ENCODE measurements around the gene MRGPRX4. TPM values are rescaled to one million over a fixed set of nuclear protein-coding genes. Genes with fewer than 3 reads are reported as not detected.
"Not testable (repeated sequence)": the region's sequence is repeated elsewhere in the genome, so short reads cannot be mapped to it uniquely, and the experiment has no call there.

MRGPRX4 gene
- total RNA-seq (2014; rRNA removed; shearing (Covaris generic); ENCODE audit: low replicate concordance) = not detected in 2 replicates

GRCh38 chr11:18172666-18173065, at the start of gene MRGPRX4:
MRGPRX4 (plus strand) TSS chr11:18172837; CDS start chr11:18173257, 420 bp downstream.
- H3K4me3 ChIP-seq = no peak within 1 kb of the TSS
- H3K9me3 ChIP-seq = no peaks in the 10 kb centered on the region
- no peaks in the 10 kb centered on the region for H3K27me3 ChIP-seq
- DNase-seq = no peak
- H3K36me3 ChIP-seq = no peaks in the 10 kb centered on the region

- H3K4me3 ChIP-seq, DNase-seq, H3K9me3 ChIP-seq, H3K27me3 ChIP-seq, H3K36me3 ChIP-seq: not testable (repeated sequence)
Measured at GRCh38 chr11:18131115-18131514, 41.5 kb upstream of the MRGPRX4 start.

- Histone ChIP-seq H3K9me3 (no peaks in the 10 kb centered on the region), H3K4me3 (no peak within 1 kb of the TSS), H3K36me3 (no peaks in the 10 kb centered on the region), H3K27me3 (no peaks in the 10 kb centered on the region)
- no peak for DNase-seq
Measured at GRCh38 chr11:18132341-18132740, 40.3 kb upstream of the MRGPRX4 start, which contains the start of gene MRGPRX3. MRGPRX3 (plus strand) TSS chr11:18132571; CDS start chr11:18137203, 4,632 bp downstream.

- Histone ChIP-seq H3K4me3 (no peak overlapping the region), H3K9me3 (no peaks in the 10 kb centered on the region), H3K27me3 (no peaks in the 10 kb centered on the region), H3K36me3 (no peaks in the 10 kb centered on the region)
- DNase-seq = no peak
Measured at GRCh38 chr11:18135308-18135707, 37.3 kb upstream of the MRGPRX4 start.

GRCh38 chr11:18137186-18137800, 35.3 kb upstream of the MRGPRX4 start:
- Histone ChIP-seq H3K36me3 (no peaks in the 10 kb centered on the region), H3K9me3 (no peaks in the 10 kb centered on the region), H3K27me3 (no peaks in the 10 kb centered on the region), H3K4me3 (no peak overlapping the region)
- DNase-seq = no peak

GRCh38 chr11:18140145-18140544, 32.5 kb upstream of the MRGPRX4 start:
- no peak for DNase-seq
- Histone ChIP-seq H3K9me3 (no peaks in the 10 kb centered on the region), H3K36me3 (no peaks in the 10 kb centered on the region), H3K27me3 (no peaks in the 10 kb centered on the region), H3K4me3 (no peak overlapping the region)

- H3K9me3 ChIP-seq = no peaks in the 10 kb centered on the region
- DNase-seq = no peak
- H3K36me3 ChIP-seq = no peaks in the 10 kb centered on the region
- H3K27me3 ChIP-seq = peaks cover 8% of the 10 kb centered on the region; the same call in 1 of the 2 replicates
- no peak overlapping the region for H3K4me3 ChIP-seq
Measured at GRCh38 chr11:18144243-18144642, 28.4 kb upstream of the MRGPRX4 start.

- no peaks in the 10 kb centered on the region for H3K9me3 ChIP-seq
- peaks cover 8% of the 10 kb centered on the region; the same call in 1 of the 2 replicates for H3K27me3 ChIP-seq
- H3K4me3 ChIP-seq = no peak overlapping the region
- DNase-seq = no peak
- H3K36me3 ChIP-seq = no peaks in the 10 kb centered on the region
Measured at GRCh38 chr11:18145025-18145424, 27.6 kb upstream of the MRGPRX4 start.

- Histone ChIP-seq H3K9me3 (no peaks in the 10 kb centered on the region), H3K4me3 (no peak overlapping the region), H3K27me3 (peaks cover 8% of the 10 kb centered on the region; the same call in 1 of the 2 replicates), H3K36me3 (no peaks in the 10 kb centered on the region)
- no peak for DNase-seq
Measured at GRCh38 chr11:18145837-18146236, 26.8 kb upstream of the MRGPRX4 start.

GRCh38 chr11:18151581-18151980, 21.1 kb upstream of the MRGPRX4 start:
- no peak overlapping the region for H3K4me3 ChIP-seq
- H3K9me3 ChIP-seq = no peaks in the 10 kb centered on the region
- DNase-seq = no peak
- H3K36me3 ChIP-seq = no peaks in the 10 kb centered on the region
- H3K27me3 ChIP-seq = peaks cover 8% of the 10 kb centered on the region; the same call in 1 of the 2 replicates

- H3K4me3 ChIP-seq = no peak overlapping the region
- DNase-seq = no peak
- no peaks in the 10 kb centered on the region for H3K36me3 ChIP-seq
- H3K27me3 ChIP-seq = no peaks in the 10 kb centered on the region
- H3K9me3 ChIP-seq = no peaks in the 10 kb centered on the region
Measured at GRCh38 chr11:18168372-18168771, 4.3 kb upstream of the MRGPRX4 start.

- H3K36me3 ChIP-seq = no peaks in the 10 kb centered on the region
- no peaks in the 10 kb centered on the region for H3K9me3 ChIP-seq
- H3K4me3 ChIP-seq = no peak overlapping the region
- H3K27me3 ChIP-seq = no peaks in the 10 kb centered on the region
- no peak for DNase-seq
Measured at GRCh38 chr11:18171377-18172000, 1.1 kb upstream of the MRGPRX4 start.

- no peak for DNase-seq
- no peak overlapping the region for H3K4me3 ChIP-seq
- no peaks in the 10 kb centered on the region for H3K27me3 ChIP-seq
- H3K9me3 ChIP-seq = no peaks in the 10 kb centered on the region
- H3K36me3 ChIP-seq = no peaks in the 10 kb centered on the region
Measured at GRCh38 chr11:18173225-18173866, 709 bp downstream of the MRGPRX4 start.

- 0 out of 2 replicates have a peak, but pooled peaks cover 3% of the 10 kb centered on the region for H3K27me3 ChIP-seq
- no peaks in the 10 kb centered on the region for H3K9me3 ChIP-seq
- no peak for DNase-seq
- H3K36me3 ChIP-seq = no peaks in the 10 kb centered on the region
- no peak overlapping the region for H3K4me3 ChIP-seq
Measured at GRCh38 chr11:18188796-18189195, 16.2 kb downstream of the MRGPRX4 start.

GRCh38 chr11:18189476-18190245, 17.0 kb downstream of the MRGPRX4 start:
- DNase-seq, H3K27me3 ChIP-seq, H3K36me3 ChIP-seq, H3K4me3 ChIP-seq, H3K9me3 ChIP-seq: not testable (repeated sequence)

GRCh38 chr11:18191376-18191775, 18.7 kb downstream of the MRGPRX4 start:
- H3K9me3 ChIP-seq = no peaks in the 10 kb centered on the region
- 0 out of 2 replicates have a peak, but pooled peaks cover 3% of the 10 kb centered on the region for H3K27me3 ChIP-seq
- no peak for DNase-seq
- H3K4me3 ChIP-seq = no peak overlapping the region
- H3K36me3 ChIP-seq = no peaks in the 10 kb centered on the region

GRCh38 chr11:18193010-18193409, 20.4 kb downstream of the MRGPRX4 start:
- no peak overlapping the region for H3K4me3 ChIP-seq
- no peak for DNase-seq
- no peaks in the 10 kb centered on the region for H3K36me3 ChIP-seq
- H3K9me3 ChIP-seq = no peaks in the 10 kb centered on the region
- H3K27me3 ChIP-seq = 0 out of 2 replicates have a peak, but pooled peaks cover 3% of the 10 kb centered on the region

All from MG63 (cell line).